IPS-11a (cell line): Measurements from ENCODE around the gene GJD3.

Source experiments
- H3K4me3 ChIP-seq: one replicate; pipeline ENCODE4 v1.5.1; 2013; ENCODE audit warnings: low read depth, low read length, control low read depth

GJD3 gene

DNA sequence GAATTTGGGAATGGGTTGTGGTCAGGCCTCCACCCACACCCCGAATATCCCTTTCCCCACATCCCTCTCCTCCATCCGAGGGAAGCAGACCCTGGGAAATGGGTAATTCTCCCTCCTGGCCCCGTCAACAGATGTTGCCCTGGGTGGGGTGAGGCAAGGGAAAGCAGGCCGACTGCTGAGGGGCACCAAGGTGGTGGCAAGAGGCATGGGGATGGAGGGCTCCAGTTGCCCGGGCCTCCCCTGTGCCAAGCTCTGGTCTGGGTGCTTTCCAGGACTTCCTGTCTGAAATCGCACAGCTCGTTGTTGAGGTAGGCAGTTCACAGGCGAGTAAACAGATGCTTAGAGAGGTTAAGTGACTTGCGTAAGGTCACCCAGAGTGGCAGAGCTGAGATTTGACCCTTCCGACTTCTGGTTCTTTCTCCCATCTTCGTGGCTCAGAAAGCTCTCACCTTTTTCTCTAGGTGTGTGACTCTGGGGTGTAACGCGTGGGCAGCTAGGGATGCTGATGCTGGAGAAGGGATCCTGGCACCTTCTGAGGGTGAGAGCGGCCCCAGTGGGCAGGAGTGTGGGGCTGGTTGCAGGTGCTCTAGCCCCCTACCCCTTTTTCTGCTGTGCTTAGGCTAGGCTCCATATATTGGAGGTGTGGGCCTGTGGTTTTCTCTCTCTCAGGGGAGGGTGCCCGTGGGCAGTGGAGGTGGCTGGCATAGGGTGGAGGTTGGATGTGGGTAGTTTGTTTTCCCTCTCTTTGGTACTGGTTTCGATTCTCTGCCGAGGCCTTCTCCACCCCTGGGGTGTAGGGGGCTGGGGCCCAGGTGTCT, 38.3 kb downstream of the GJD3 start:
- H3K4me3 ChIP-seq, result no peak overlapping the region

DNA sequence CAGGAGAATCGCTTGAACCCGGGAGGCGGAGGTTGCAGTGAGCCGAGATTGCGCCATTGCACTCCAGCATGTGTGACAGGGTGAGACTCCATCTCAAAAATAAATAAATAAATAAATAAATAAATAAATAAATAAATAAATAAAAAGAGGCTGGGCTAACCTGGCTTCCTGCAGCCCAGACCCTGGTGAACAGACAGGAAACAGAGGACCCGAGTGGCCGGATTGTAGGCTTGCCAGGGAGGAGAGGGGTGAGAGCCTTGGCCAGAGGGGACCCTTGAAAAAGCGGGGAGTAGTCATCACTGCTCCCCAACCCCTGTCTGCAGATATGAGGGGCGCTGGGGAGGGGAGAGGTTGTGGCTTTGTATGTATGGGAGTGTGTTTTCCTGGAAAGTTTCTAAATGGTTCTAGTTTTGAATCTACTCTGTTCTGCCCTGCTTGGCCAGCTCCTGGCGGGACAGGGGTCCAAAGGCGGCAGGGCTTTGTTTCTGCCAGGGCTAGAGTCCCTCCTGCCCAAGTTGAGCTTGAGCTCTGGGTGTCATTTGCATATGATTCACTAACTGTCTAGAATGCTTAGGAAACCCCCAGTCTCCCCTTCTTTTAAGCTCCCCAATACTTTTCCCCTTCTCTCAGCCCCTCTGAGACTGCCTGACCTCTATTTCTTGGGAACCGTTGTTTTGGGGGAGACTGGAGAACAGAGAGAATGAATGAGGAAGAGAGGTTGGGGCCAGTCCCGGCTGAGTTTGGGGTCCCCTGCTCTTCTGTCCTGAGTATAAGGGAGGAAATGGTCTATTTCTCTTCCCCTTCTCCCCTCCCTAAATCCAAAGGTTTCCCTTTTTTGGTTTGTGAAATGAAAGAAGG, 39.2 kb downstream of the GJD3 start:
- no peak overlapping the region for H3K4me3 ChIP-seq

DNA sequence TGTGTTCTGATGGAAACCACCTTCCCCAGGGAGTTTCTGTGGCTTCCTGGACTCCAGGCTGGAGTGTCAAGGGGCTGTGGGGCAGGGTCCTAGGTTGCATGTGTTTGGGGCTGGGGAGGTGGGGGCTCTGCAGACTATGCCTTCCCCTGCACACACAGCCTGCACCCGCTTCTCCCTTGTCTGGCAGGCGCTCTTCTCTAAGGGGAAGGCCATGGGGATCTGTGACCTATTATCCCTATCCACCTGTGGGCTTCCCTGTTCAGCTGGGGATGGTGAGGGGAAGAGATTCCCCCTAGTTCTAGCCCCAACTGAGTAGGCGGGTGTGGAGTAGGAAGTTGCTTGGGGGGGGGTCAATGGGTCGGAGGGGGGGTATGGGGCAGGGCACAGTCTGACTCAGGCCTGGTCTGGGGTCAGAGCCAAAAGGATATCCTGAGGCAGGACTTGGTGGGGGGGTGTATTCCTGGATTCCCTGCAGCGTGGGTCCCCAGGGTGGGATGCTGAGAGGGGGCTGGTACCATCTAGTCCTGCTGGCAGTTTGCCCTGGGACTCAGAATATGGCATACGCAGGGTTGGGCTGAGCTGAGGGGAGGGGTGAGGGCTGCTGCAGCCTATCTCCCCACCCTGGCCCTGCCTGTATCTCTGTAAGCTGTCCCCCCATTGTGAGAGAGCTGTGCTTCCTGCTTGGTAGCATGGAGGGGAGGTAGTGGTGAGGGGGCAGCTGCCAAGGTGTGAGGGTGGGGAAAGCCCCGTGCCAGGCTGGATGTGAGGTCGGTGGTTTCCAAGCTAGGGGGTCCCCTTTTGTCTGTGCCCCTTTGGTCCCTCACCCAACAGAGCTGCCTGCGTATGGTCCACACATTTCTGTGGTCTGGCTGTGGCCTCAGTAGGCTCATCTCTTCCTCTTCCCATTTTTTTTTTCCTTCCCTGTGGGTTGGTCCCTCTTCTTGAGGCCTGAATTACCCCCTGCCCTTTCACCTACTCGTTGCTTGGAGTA, 40.9 kb downstream of the GJD3 start:
- no peak overlapping the region for H3K4me3 ChIP-seq

DNA sequence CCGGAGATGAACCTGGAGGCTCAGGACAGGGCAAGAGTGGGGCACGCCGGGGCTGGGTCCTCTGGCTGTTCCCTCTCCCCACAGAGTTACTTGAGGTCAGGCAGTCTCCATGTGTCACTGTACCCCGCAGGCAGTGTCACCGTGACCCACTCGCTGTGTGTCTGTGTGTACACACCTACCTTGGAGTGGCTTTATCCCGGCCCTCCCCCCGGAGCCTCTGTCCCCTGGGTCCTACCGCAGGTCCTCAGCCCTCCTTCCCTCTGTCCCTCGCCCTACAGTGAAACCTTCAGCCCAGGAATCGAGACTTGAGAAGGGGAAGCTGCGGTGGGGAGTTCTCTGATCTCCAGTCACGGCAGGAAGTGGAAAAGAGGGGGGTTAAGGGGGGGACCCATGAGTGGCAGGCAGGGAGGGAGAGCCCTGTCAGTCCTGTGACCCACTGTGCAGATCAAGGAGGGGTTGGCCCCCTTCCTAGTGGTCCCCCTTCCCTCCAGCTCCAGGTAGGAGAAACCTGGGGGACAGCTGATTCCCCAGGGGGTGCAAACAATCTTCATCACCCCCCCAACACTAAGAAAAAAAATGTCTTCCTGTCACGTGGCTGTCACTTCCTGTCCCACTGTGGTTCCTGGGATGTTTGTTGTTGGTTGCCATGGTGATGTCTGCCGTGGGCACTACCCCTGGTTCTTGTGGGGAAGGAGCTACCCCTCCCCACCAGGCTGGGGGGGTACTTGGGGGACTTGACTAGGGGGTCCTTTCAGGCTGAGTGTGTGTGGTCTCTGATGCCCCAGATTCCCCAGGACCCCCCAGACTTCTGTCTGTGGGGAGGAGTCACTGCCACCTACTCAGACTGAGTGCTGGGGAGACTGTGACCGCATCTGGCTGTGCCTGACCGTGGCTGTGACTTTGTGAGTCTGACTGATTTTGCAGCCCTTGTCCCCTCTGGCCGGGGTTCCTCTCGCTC, 41.9 kb downstream of the GJD3 start:
- H3K4me3 ChIP-seq, result no peak overlapping the region

DNA sequence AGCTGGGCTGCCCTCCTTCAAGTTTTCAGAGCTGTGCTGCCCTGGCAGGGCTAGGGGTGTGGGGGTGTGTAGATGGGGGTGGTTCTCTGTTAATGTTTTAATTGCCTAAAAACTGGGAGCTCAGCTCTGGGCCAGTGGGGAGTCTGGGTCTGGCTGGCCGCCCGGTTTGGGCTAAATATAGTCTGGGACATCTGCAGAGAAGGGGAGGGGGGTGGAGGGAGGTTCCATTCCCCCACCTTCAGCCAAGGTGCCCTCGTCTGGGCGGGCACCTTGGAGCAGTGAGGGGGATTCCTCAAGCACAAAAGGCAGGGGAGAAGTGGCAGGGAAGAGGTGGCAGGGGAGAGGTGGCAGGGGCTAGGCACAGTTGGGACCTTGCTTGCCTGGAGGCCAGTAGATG, 42.6 kb downstream of the GJD3 start:
- no peak overlapping the region for H3K4me3 ChIP-seq

DNA sequence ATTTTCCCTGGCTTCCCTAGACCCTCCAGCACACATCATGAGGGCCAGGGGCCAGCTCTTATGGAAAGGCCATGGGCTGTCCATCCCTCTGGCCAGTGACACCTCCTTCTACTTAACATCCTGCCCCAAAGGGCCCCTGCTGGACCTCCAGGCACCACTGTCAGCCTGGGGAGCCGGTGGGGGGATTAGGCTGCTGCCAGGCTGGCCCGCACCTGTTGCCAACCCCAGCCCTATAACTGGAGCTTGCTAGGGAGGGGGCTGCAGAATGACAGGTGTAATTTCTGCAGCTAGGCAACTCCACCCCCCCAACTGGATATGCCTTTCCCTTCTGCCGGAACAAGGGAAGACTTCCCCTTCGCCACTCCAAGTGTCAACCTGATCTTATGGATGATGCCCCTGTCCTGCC, 43.0 kb downstream of the GJD3 start:
- H3K4me3 ChIP-seq, result no peak overlapping the region

DNA sequence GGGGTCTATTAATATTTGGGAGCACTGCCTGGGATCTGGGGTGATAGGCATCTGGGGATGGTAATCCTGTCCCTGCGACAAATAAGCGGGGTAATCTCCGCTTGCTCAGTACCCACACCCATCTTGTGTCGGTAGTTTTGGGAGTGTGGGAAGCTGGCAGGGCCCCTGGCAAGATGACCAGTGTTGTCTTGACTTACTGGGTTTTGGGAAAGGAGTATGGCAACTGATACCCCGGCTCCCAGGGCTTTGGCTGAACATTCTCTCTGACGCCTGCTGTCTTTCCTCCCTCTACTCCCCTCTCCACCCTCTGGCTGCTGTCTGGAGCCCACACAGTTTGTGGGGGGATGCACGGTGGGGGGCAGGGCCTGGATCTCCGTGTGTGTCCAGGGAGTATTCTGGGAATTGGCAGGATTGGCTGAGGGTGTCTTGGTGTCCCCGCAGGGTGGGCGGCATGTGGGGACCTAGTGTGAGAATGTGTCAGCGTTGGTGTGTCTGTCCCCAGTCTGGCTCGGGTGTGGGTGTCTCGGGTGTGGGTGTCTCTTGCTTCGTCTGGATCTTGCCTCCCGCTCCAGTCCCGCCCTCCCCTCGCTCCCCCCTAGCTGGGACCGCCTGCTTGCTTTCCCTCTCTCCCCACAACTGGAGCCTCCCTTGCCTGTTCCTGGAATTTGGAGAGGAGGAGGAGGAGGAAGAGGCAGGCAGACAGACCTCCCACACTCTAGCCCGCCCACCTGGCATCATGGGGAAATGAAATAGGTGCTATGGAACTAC, 43.6 kb downstream of the GJD3 start:
- no peak overlapping the region for H3K4me3 ChIP-seq

- H3K4me3 ChIP-seq, result no peak overlapping the region
Measured at GRCh38 chr17:40319651-40320540, 44.6 kb downstream of the GJD3 start.

DNA sequence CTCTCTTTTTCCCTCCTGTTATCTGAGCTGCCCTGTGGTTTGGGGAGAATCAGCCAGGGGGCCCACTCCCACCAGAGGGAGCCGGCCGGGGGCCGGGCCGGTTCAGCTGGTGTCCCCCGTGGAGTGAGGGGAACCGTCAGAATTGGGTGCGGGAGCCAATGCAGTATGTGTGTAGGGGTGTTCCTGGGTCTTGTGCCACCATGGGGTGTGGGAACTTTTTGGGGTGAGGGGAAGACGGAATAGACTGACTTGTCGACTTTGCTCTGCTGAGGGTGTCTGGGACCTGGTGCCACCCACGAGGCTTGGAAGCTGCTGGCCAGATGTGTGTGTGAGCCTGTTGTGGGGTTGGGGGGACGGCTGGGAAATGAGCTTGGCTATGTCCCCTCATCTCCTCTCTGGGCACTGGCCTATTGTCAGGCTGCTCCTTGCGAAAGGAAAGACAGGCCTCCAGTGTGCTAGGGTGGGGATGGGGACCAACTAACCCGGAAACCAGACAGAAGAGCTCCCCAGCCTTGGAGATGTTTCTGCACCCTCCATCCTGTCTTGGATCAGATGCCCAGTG, 45.6 kb downstream of the GJD3 start:
- H3K4me3 ChIP-seq, result peak overlapping the region; percentile 57

GRCh38 chr17:40317880-40318829, 46.4 kb downstream of the GJD3 start:
- H3K4me3 ChIP-seq, result peak overlapping the region; percentile 57

- peak overlapping the region; percentile 57 for H3K4me3 ChIP-seq
Measured at GRCh38 chr17:40317345-40317873, 47.1 kb downstream of the GJD3 start.

DNA sequence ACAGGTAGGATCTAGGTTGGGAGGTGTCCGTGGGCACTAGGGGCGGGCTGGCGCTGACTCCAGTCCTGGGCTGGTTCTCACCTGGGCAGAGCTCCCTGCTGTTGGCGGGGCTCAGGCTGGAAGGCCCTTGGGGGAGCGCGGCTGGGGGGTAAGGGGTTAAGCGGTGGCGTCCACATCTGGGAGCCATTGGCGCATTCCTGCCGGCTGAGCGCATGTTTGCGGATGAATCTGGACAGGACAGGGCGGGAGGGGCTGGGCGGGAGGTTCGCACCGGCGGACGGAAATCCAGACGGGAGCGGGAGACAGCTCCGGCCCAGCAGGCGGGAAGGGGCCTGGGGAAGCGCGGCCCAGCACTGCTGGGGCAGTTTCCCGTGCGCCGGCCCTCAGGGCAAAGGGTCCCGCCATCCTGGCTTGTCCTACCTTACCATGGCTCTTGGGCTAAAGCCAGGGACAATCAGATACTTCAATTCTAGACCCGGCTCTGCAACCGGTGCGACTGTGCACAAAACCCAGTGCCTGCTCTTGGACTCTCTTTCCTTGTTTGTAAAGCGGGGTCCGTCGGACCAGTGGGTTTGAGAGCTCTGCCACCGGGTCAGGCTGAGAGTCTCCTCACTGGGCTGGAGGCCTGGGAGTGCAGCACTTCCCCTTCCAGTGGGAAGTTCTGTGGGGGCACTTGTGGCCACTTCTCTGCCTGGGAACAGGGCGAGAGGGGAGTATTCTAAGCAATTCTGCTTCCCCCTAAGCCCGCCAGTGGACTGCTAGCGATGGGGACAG, 47.8 kb downstream of the GJD3 start:
- H3K4me3 ChIP-seq, result peak overlapping the region; percentile 30

- H3K4me3 ChIP-seq, result no peak overlapping the region
Measured at GRCh38 chr17:40315678-40316570, 48.6 kb downstream of the GJD3 start.

DNA sequence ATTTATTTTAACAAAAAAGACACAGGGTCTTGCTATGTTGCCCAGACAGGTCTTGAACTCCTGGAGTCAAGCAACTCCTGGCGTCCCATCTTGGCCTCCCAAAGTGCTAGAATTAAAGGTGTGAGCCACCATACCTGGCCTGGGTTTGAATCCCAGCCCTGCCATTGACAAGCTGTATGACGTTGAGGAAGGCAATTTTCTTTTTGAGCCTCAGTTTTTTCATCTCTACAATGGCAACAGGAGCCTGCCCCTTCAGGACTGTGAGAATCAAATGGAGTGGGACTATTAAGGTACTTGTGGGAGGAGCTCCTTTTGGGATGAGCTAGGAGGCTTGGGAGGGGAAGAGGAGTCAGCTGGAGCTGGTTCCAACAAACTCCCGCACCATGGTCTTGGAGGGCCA, 49.3 kb downstream of the GJD3 start:
- H3K4me3 ChIP-seq, result no peak overlapping the region

GRCh38 chr17:40314584-40314956, 50.0 kb downstream of the GJD3 start:
- H3K4me3 ChIP-seq, result no peak overlapping the region
